GM23338 (cell line): ENCODE results near the gene GASK1B. TPM values are rescaled to one million over a fixed set of nuclear protein-coding genes. Genes with fewer than 3 reads are reported as not detected.

ENCODE experiments used
- ATAC-seq: fragments of 200-7000 bp; cut with Tn5 transposase; 3 replicates; pipeline ENCODE4 v1.9.1; 2020
- DNase-seq: peaks from one replicate; pipeline ENCODE4 v3.0.0-alpha.2; 2015; ENCODE audit warnings: low spot score
- H2AFZ ChIP-seq: fragments of 200-600 bp; sonication (generic); 2 replicates; pipeline ENCODE4 v1.8.0; 2016; ENCODE audit warnings: antibody characterized with exemption, mild to moderate bottlenecking, moderate library complexity
- H3F3A ChIP-seq: fragments of 200-600 bp; sonication (generic); replicated peaks from 2 replicates; pipeline ENCODE4 v1.8.0; 2017; ENCODE audit warnings: antibody characterized with exemption, mixed run types, low read depth
- H3K27ac ChIP-seq: fragments of 200-600 bp; sonication (generic); 2 replicates; pipeline ENCODE4 v1.6.1; 2016; ENCODE audit warnings: low read depth
- H3K27me3 ChIP-seq: fragments of 200-600 bp; sonication (generic); 2 replicates; pipeline ENCODE4 v1.8.0; 2016; ENCODE audit warnings: mild to moderate bottlenecking, mixed run types, moderate library complexity; ENCODE audit not compliant: insufficient read depth
- H3K36me3 ChIP-seq: fragments of 200-600 bp; sonication (generic); 2 replicates; pipeline ENCODE4 v1.8.0; 2016; ENCODE audit warnings: mild to moderate bottlenecking; ENCODE audit not compliant: insufficient read depth
- H3K4me1 ChIP-seq: fragments of 200-600 bp; sonication (generic); 2 replicates; pipeline ENCODE4 v1.8.0; 2016; ENCODE audit warnings: mild to moderate bottlenecking, moderate library complexity; ENCODE audit not compliant: insufficient read depth
- H3K4me2 ChIP-seq: fragments of 200-600 bp; sonication (generic); 2 replicates; pipeline ENCODE4 v1.7.1; 2017; ENCODE audit warnings: mixed run types
- H3K4me3 ChIP-seq: fragments of 200-600 bp; sonication (generic); 2 replicates; pipeline ENCODE4 v1.6.1; 2016; ENCODE audit warnings: mixed run types
- H3K79me2 ChIP-seq: fragments of 200-600 bp; sonication (generic); replicated peaks from 2 replicates; pipeline ENCODE4 v1.8.0; 2017; ENCODE audit warnings: mild to moderate bottlenecking; ENCODE audit not compliant: insufficient read depth
- H3K9me2 ChIP-seq: fragments of 200-600 bp; sonication (generic); 2 replicates; pipeline ENCODE4 v1.8.0; 2017; ENCODE audit not compliant: insufficient read depth
- H4K20me1 ChIP-seq: fragments of 200-600 bp; sonication (generic); replicated peaks from 2 replicates; pipeline ENCODE4 v1.8.0; 2017; ENCODE audit warnings: mild to moderate bottlenecking; ENCODE audit not compliant: insufficient read depth
- H3K27ac Mint-ChIP-seq: 2 replicates; pipeline ENCODE4 v1.8.0; 2020; ENCODE audit warnings: inconsistent platforms, mild to moderate bottlenecking, moderate library complexity, mixed read lengths
- H3K27me3 Mint-ChIP-seq: 3 replicates; pipeline ENCODE4 v1.8.0; 2022; ENCODE audit warnings: low read depth, mild to moderate bottlenecking, moderate library complexity, mixed read lengths, inconsistent platforms; ENCODE audit not compliant: insufficient read depth, poor library complexity
- H3K36me3 Mint-ChIP-seq: 3 replicates; pipeline ENCODE4 v1.8.0; 2021; ENCODE audit warnings: low read depth, mild to moderate bottlenecking, inconsistent platforms, moderate library complexity, mixed read lengths
- H3K4me1 Mint-ChIP-seq: 3 replicates; pipeline ENCODE4 v1.8.0; 2020; ENCODE audit warnings: mild to moderate bottlenecking, inconsistent platforms, mixed read lengths
- H3K4me3 Mint-ChIP-seq: 3 replicates; pipeline ENCODE4 v1.8.0; 2021; ENCODE audit warnings: moderate library complexity, mild to moderate bottlenecking, inconsistent platforms, mixed read lengths
- H3K9me3 Mint-ChIP-seq: 3 replicates; pipeline ENCODE4 v1.8.0; 2020; ENCODE audit warnings: moderate library complexity, mild to moderate bottlenecking, inconsistent platforms, mixed read lengths
- CREB1 ChIP-seq: fragments of 250-450 bp; sonication (Bioruptor Pico); IDR thresholded peaks from 2 replicates; pipeline ENCODE4 v1.5.0; 2020; ENCODE audit warnings: low read depth, mild to moderate bottlenecking, moderate library complexity
- JUNB ChIP-seq: IDR thresholded peaks from one replicate; pipeline ENCODE4 v1.6.1; 2016; ENCODE audit warnings: antibody characterized with exemption; ENCODE audit not compliant: unreplicated experiment
- POLR2AphosphoS5 ChIP-seq: IDR thresholded peaks from 2 replicates; pipeline ENCODE4 v1.6.1; 2016; ENCODE audit warnings: antibody characterized with exemption, low read depth
- REST ChIP-seq: IDR thresholded peaks from one replicate; pipeline ENCODE4 v1.6.1; 2018; ENCODE audit warnings: antibody characterized with exemption; ENCODE audit not compliant: unreplicated experiment
- STAT1 ChIP-seq: IDR thresholded peaks from one replicate; pipeline ENCODE4 v1.6.1; 2016; ENCODE audit warnings: antibody characterized with exemption; ENCODE audit not compliant: unreplicated experiment
- ZNF331 ChIP-seq: fragments of 250-450 bp; sonication (Bioruptor Pico); IDR thresholded peaks from 2 replicates; pipeline ENCODE4 v1.5.0; 2020; ENCODE audit warnings: low read depth, mild to moderate bottlenecking, moderate library complexity
- ZNF462 ChIP-seq: fragments of 250-450 bp; sonication (Bioruptor Pico); IDR thresholded peaks from 2 replicates; pipeline ENCODE4 v1.5.0; 2020; ENCODE audit warnings: mild to moderate bottlenecking, moderate library complexity
- polyA plus RNA-seq: library from polyadenylated mRNA; unstranded; fragments of >200 nt; fragmentation: Nextera tagmentation; extraction: Ambion mirVana; gene quantifications from 2 replicates; pipeline ENCODE4 v1.2.1, GENCODE V29; 2016
- total RNA-seq: library from RNA; depleted of rRNA; stranded (reverse); fragments of >200 nt; shearing (Covaris generic); gene quantifications from 2 replicates; pipeline ENCODE4 v1.2.3, GENCODE V29; 2014
- TF ChIP-seq, protein P1 (sequence below): IDR thresholded peaks from 2 replicates; pipeline ENCODE4 v1.6.1; 2016; ENCODE audit warnings: antibody characterized with exemption

GASK1B gene
- total and polyA plus RNA-seq, 2 experiments from 2014 or later, result not detected

- H3F3A ChIP-seq, result no peaks in the 10 kb centered on the region
- no peak overlapping the region for H2AFZ ChIP-seq
- H3K4me1 Mint-ChIP-seq, result peaks cover 4% of the 10 kb centered on the region; the same call in 1 of the 3 replicates
- H3K4me2 ChIP-seq, result no peak overlapping the region
- no peaks in the 10 kb centered on the region for H3K27me3 ChIP-seq
- H3K79me2 ChIP-seq, result no peaks in the 10 kb centered on the region
- H3K4me3 ChIP-seq, result no peak overlapping the region
- H3K4me3 Mint-ChIP-seq, result no peak overlapping the region
- H3K27ac ChIP-seq, result no peak overlapping the region
- H3K36me3 Mint-ChIP-seq, result no peaks in the 10 kb centered on the region
- H3K27ac Mint-ChIP-seq, result no peak overlapping the region
- no peaks in the 10 kb centered on the region for H3K9me2 ChIP-seq
- ATAC-seq (no peak), DNase-seq (no peak)
- no peaks in the 10 kb centered on the region for H4K20me1 ChIP-seq
- H3K4me1 ChIP-seq, result no peaks in the 10 kb centered on the region
- H3K36me3 ChIP-seq, result no peaks in the 10 kb centered on the region
- TF ChIP-seq ZNF462 (CRISPR knock-in tag), result no peak
- no peak for TF ChIP-seq ZNF331 (CRISPR knock-in tag)
- TF ChIP-seq, protein P1, sequence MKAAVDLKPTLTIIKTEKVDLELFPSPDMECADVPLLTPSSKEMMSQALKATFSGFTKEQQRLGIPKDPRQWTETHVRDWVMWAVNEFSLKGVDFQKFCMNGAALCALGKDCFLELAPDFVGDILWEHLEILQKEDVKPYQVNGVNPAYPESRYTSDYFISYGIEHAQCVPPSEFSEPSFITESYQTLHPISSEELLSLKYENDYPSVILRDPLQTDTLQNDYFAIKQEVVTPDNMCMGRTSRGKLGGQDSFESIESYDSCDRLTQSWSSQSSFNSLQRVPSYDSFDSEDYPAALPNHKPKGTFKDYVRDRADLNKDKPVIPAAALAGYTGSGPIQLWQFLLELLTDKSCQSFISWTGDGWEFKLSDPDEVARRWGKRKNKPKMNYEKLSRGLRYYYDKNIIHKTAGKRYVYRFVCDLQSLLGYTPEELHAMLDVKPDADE, result no peak
- TF ChIP-seq POLR2AphosphoS5, result no peak
- no peak for TF ChIP-seq REST
- no peak for TF ChIP-seq STAT1
- no peak for TF ChIP-seq JUNB
- TF ChIP-seq CREB1 (CRISPR knock-in tag), result no peak
- H3K27me3 Mint-ChIP-seq, result peaks cover 1% of the 10 kb centered on the region
- H3K9me3 Mint-ChIP-seq, result no peaks in the 10 kb centered on the region
These were observed 6.6 kb upstream of the GASK1B start for GRCh38 chr4:158179465-158179864.
